Measurements from ENCODE around the gene COX15.

Gene COX15

GRCh38 chr10:99698504-99699080 lies 33.3 kb downstream of the COX15 start:
- H3K36me3 ChIP-seq (replicated peaks), result peaks cover 69% of the 10 kb centered on the region
- H3K4me3 ChIP-seq (ENCODE audit: low read depth, low read length), result no peak overlapping the region
- H3K27ac ChIP-seq, result no peak overlapping the region
- peak; percentile 52 for TF ChIP-seq CTCF (IDR thresholded peaks at IDR 0.05; ENCODE audit: low read depth, low read length, missing control alignments)
- in situ Hi-C loops (cut with HindIII; ENCODE audit: low pct_ligation_motif_present, low sequenced_read_pairs), result no loop called here
- H3K27me3 ChIP-seq (replicated peaks), result no peaks in the 10 kb centered on the region
- no peak for DNase-seq

GRCh38 chr10:99695761-99696160 lies 36.2 kb downstream of the COX15 start:
- TF ChIP-seq CTCF (IDR thresholded peaks at IDR 0.05; ENCODE audit: low read depth, low read length, missing control alignments), result no peak
- Histone ChIP-seq H3K27ac (no peak overlapping the region), H3K4me3 (ENCODE audit: low read depth, low read length) (no peak overlapping the region), H3K36me3 (replicated peaks) (peaks cover 64% of the 10 kb centered on the region), H3K27me3 (replicated peaks) (no peaks in the 10 kb centered on the region)
- in situ Hi-C loops (cut with HindIII; ENCODE audit: low pct_ligation_motif_present, low sequenced_read_pairs), result no loop called here
- DNase-seq, result no peak

- no peak for TF ChIP-seq CTCF (IDR thresholded peaks at IDR 0.05; ENCODE audit: low read depth, low read length, missing control alignments)
- peak; percentile 61 for DNase-seq
- Histone ChIP-seq H3K36me3 (replicated peaks) (peaks cover 52% of the 10 kb centered on the region), H3K27me3 (replicated peaks) (no peaks in the 10 kb centered on the region), H3K27ac (peak overlapping the region; percentile 87), H3K4me3 (ENCODE audit: low read depth, low read length) (no peak overlapping the region)
- in situ Hi-C loops (cut with HindIII; ENCODE audit: low pct_ligation_motif_present, low sequenced_read_pairs), result no loop called here
Measured at GRCh38 chr10:99693933-99694583, 37.9 kb downstream of the COX15 start.

GRCh38 chr10:99689461-99689860 lies 42.5 kb downstream of the COX15 start:
- TF ChIP-seq CTCF (IDR thresholded peaks at IDR 0.05; ENCODE audit: low read depth, low read length, missing control alignments), result no peak
- in situ Hi-C loops (cut with HindIII; ENCODE audit: low pct_ligation_motif_present, low sequenced_read_pairs), result no loop called here
- H3K36me3 ChIP-seq (replicated peaks), result peaks cover 31% of the 10 kb centered on the region
- no peak for DNase-seq
- no peak overlapping the region for H3K4me3 ChIP-seq (ENCODE audit: low read depth, low read length)
- H3K27ac ChIP-seq, result no peak overlapping the region
- H3K27me3 ChIP-seq (replicated peaks), result no peaks in the 10 kb centered on the region

- Histone ChIP-seq H3K27me3 (replicated peaks) (no peaks in the 10 kb centered on the region), H3K27ac (no peak overlapping the region), H3K4me3 (ENCODE audit: low read depth, low read length) (no peak overlapping the region), H3K36me3 (replicated peaks) (peaks cover 25% of the 10 kb centered on the region)
- DNase-seq, result no peak
- TF ChIP-seq CTCF (IDR thresholded peaks at IDR 0.05; ENCODE audit: low read depth, low read length, missing control alignments), result no peak
- in situ Hi-C loops (cut with HindIII; ENCODE audit: low pct_ligation_motif_present, low sequenced_read_pairs), result no loop called here
Measured at GRCh38 chr10:99685597-99685967, 46.3 kb downstream of the COX15 start.

GRCh38 chr10:99682752-99683151 lies 49.2 kb downstream of the COX15 start:
- DNase-seq, result no peak
- Histone ChIP-seq H3K4me3 (ENCODE audit: low read depth, low read length) (no peak overlapping the region), H3K27ac (no peak overlapping the region), H3K27me3 (replicated peaks) (no peaks in the 10 kb centered on the region), H3K36me3 (replicated peaks) (peaks cover 38% of the 10 kb centered on the region)
- peak; percentile 39 for TF ChIP-seq CTCF (IDR thresholded peaks at IDR 0.05; ENCODE audit: low read depth, low read length, missing control alignments)
- in situ Hi-C loops (cut with HindIII; ENCODE audit: low pct_ligation_motif_present, low sequenced_read_pairs), result no loop called here
